ENCODE measurements around the gene TMEM119.
"Not testable (repeated sequence)": the region's sequence is repeated elsewhere in the genome, so short reads cannot be mapped to it uniquely, and the experiment has no call there.

The TMEM119 gene

GRCh38 chr12:108634341-108634751 is 36.5 kb upstream of the TMEM119 start:
- DNase-seq = no peak

- no peak for DNase-seq
These were observed 35.8 kb upstream of the TMEM119 start, which contains the start of gene SELPLG for GRCh38 chr12:108633534-108634248. Gene SELPLG, minus strand, starts transcription at chr12:108633894. Its CDS starts 9,587 bp downstream, at chr12:108624307.

- DNase-seq = no peak
These were observed 35.2 kb upstream of the TMEM119 start for GRCh38 chr12:108633081-108633533.

- DNase-seq = not testable (repeated sequence)
These were observed 33.4 kb upstream of the TMEM119 start for GRCh38 chr12:108631261-108631660.

- DNase-seq = peak; percentile 77
These were observed 32.8 kb upstream of the TMEM119 start for GRCh38 chr12:108630481-108631207.

GRCh38 chr12:108629824-108630476 is 32.1 kb upstream of the TMEM119 start:
- DNase-seq = peak; percentile 86

GRCh38 chr12:108629151-108629550 is 31.3 kb upstream of the TMEM119 start:
- DNase-seq = no peak

GRCh38 chr12:108627134-108627920 is 29.4 kb upstream of the TMEM119 start:
- no peak for DNase-seq

- DNase-seq = no peak
These were observed 27.3 kb upstream of the TMEM119 start for GRCh38 chr12:108625228-108625627.

GRCh38 chr12:108623577-108623976 is 25.7 kb upstream of the TMEM119 start:
- no peak for DNase-seq

- DNase-seq = no peak
These were observed 25.1 kb upstream of the TMEM119 start for GRCh38 chr12:108622921-108623514.

- peak; percentile 39 for DNase-seq
These were observed 24.5 kb upstream of the TMEM119 start for GRCh38 chr12:108622421-108622820.

- DNase-seq = no peak
These were observed 23.3 kb upstream of the TMEM119 start for GRCh38 chr12:108621161-108621560.

- DNase-seq = peak; percentile 52
These were observed 22.5 kb upstream of the TMEM119 start for GRCh38 chr12:108620236-108620879.

GRCh38 chr12:108619369-108620160 is 21.7 kb upstream of the TMEM119 start:
- no peak for DNase-seq

- DNase-seq = not testable (repeated sequence)
These were observed 21.0 kb upstream of the TMEM119 start for GRCh38 chr12:108618953-108619274.

- DNase-seq = peak; percentile 82
These were observed 20.4 kb upstream of the TMEM119 start for GRCh38 chr12:108618079-108618952.

GRCh38 chr12:108616941-108617858 is 19.3 kb upstream of the TMEM119 start:
- DNase-seq = no peak

GRCh38 chr12:108616359-108616758 is 18.5 kb upstream of the TMEM119 start:
- DNase-seq = no peak
